WI38 (cell line): ENCODE data around the gene SLC16A13.

Source experiments
- H3K4me3 ChIP-seq: 2 replicates; pipeline ENCODE4 v1.5.1; 2011; ENCODE audit warnings: low read depth, mild to moderate bottlenecking, control low read depth, low read length
- TF ChIP-seq, protein P1 (sequence below): IDR thresholded peaks from 2 replicates; pipeline ENCODE4 v1.5.1; 2012; ENCODE audit warnings: low read depth, mild to moderate bottlenecking, control low read depth, low read length

The SLC16A13 gene

DNA sequence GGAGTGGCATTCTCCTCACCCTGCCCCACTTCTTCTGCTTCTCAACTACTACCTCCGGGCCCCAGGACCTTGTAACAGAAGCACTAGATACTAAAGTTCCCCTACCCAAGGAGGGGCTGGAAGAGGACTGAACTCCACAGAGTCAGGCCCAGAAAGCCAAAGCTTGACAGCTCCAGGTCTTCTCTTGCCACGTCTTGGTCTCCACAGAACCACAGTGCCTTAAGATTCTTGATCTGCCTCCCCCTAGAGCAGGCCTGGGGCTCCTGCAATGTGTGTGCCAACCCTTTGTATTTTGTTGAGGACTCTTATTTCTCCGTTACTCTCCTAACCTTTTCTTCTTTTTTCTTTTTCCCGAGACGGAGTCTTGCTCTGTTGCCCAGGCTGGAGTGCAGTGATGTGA, 4.0 kb downstream of the SLC16A13 start:
- TF ChIP-seq, protein P1, sequence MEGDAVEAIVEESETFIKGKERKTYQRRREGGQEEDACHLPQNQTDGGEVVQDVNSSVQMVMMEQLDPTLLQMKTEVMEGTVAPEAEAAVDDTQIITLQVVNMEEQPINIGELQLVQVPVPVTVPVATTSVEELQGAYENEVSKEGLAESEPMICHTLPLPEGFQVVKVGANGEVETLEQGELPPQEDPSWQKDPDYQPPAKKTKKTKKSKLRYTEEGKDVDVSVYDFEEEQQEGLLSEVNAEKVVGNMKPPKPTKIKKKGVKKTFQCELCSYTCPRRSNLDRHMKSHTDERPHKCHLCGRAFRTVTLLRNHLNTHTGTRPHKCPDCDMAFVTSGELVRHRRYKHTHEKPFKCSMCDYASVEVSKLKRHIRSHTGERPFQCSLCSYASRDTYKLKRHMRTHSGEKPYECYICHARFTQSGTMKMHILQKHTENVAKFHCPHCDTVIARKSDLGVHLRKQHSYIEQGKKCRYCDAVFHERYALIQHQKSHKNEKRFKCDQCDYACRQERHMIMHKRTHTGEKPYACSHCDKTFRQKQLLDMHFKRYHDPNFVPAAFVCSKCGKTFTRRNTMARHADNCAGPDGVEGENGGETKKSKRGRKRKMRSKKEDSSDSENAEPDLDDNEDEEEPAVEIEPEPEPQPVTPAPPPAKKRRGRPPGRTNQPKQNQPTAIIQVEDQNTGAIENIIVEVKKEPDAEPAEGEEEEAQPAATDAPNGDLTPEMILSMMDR = no peak

DNA sequence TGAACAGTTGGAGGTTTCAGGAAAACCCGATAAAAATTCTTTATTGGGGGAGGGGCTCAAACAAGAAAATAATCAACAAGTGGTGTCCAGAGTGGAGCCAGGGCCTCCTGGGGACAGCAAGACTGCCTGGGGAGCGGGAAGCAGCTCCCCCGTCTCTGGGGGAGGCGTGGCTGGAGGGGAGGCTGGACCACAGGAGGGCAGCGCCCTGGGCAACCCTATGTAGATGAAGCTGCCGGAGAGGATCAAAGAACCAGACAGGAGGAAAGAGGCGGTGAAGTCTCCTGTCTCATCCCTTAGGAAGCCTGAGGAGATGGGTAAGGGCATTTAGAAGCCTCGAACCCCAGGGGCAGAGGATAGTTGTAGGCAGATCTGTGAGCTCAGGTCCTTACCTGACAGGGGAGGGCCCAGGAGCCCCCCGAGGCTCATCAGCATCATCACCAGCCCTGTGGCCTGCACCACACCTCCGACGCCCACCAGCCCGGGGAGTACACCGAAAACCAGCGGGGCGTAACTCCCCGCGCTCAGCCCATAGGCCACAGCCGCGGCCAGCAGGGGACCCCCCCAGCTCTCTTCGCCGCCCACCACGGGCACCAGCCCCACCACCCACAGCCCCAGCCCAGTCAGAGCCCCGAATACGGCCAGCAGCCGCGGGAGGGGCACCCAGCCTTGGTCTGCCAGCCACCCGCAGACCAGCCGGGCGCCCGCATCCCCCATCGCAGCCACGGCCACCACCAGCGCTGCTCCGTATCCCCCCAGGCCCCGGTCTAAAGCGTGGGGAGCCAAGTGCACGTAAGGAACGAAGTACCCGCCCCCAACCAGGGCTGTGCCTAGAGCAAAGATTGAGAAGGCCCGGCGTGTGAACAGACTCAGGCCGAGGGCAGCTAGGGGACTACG, 6.0 kb downstream of the SLC16A13 start:
- no peak overlapping the region for H3K4me3 ChIP-seq
- TF ChIP-seq, protein P1 = no peak

More for the DNA sequence above, 4.0 kb downstream of the SLC16A13 start:
- H3K4me3 ChIP-seq = no peak overlapping the region

DNA sequence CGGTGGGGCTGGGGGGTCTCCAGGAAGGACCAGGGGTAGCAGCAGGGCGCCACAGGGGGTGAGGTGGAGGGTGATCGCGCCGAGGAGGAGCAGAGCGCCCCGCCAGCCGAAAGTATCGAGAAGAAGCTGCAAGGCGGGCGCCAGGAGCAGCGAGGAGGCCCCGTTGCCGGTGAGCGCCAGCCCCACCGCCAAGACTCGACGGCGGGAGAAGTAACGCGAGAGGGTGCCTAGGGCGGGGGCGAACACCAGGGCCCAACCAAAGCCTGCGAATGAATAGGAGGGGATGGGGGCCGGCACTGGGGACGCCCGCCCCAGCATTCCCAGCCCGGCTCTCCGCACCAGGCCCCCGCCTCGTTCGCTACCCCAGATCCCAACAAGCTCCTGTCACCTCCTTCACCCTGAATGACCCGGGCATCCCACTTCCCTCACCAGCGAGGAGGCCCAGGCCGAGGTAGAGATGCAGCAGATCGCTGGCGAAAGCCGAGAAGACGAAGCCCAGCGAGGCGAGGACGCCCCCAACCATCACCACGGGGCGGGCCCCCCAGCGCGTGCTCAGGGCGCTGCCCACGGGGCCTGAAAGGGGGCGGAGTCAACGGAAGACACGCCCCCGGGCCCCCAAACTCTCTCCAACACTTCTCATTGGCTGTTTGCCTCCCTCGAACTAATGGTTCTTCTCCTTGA, 6.8 kb downstream of the SLC16A13 start:
- TF ChIP-seq, protein P1 = no peak
- H3K4me3 ChIP-seq = no peak overlapping the region

DNA sequence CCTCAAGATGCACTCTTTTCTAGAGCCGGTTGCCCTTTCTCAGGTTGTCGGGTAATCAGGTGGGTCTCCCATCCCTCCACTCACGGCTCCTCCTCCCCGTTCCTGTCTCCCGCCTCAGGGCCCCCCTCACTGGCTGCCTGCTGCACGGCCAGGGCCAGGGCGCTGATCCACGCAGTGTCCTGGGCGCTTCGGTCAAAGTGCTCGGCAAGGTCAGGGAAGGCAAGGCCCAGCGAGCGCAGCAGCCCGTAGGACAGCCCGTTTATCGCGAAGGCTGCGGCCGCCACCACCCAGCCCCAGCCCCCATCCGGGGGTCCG, 7.3 kb downstream of the SLC16A13 start:
- no peak overlapping the region for H3K4me3 ChIP-seq
- TF ChIP-seq, protein P1 = no peak

DNA sequence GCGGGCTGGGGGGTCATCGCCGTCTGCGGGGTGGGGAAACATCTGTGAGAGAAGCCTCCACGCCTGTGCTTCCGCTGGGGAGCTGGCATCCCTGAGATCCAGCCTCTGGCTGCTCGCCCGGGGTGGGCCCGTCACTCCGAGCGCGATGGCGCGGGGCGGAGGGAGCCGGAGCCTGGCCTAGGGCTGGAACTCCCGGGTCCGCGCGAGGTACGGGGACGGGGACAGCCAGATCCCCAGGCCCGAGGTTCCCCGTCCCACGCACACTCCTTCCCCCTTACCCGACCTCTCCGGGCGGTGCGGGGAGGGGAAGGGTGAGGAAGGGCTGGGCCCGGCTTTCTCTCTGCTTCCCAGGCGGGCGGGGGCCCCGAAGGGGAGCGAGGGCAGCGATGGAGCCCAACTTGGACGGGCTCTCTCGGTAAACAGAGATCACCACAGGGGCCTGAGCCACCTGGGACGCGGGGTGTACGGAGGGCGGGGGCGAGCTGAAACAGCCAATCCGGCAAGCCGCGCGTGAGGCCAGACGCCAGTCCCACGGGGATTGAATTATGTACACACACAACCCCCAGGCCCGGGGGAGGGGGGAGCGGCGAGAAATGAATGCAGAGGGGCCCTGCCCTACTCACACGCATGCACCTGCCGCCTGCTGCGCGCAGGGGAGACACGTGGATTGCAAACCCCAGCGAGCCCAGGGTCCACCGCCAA, 7.8 kb downstream of the SLC16A13 start, which contains the start of gene SLC16A11:
Gene SLC16A11, minus strand, starts transcription at position 596 of the 702 bp plus-strand sequence. Its CDS starts 579 bp downstream, at position 17.
- peak within 1 kb of the TSS; percentile 40 for H3K4me3 ChIP-seq
- TF ChIP-seq, protein P1 = no peak

DNA sequence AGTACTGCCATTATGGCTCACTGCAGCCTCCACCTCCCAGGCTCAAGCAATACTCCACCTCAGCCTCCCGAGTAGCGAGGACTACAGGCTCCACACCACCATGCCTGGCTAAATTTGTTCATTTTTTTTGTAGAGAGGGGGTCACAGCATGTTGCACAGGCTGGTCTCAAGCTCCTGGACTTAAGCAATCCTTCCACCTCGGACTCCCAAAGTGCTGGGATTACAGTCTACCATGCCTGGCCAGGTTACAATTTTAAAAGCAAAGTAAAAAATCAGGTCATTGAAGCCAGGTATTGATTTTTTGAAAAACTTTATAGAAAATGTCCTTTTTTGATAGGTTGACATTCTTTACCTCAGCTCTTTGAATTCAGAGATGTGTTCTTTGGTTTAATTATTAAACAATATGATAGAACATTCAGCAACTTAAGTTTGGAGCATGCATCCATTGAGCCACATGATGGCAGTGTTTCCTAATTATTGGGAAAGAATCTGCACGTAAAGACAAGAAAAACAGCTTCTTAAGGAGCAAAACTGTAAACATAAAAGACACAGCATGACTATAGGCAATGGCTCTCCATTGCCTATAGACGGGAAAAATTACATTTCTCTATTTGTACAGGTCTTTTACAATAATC, 9.8 kb downstream of the SLC16A13 start:
- TF ChIP-seq, protein P1 = peak; percentile 47; the same call in 1 of the 2 replicates
- H3K4me3 ChIP-seq = no peak overlapping the region
